ENCODE results near the gene ATF7IP.

DNA sequence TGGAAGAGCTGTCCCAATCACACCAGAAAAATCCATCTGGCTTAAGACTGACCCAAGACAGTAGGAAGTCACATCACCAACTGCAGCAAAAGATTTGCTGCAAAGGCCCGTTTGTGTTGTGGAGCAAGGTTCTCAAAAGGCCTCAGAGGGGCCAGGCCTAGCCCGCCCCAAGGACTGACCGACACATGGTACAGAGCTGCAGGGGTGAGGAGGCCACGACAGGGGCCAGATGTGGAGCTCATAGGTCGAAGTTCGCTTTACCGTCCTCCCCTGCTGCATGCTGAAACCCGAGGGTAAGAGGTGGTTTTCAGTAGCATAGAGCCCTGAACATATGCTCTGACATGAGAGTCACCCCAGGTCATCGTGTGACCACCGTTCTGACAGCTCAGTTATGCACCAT lies 166.7 kb downstream of the ATF7IP start:
- TF ChIP-seq, protein P1, sequence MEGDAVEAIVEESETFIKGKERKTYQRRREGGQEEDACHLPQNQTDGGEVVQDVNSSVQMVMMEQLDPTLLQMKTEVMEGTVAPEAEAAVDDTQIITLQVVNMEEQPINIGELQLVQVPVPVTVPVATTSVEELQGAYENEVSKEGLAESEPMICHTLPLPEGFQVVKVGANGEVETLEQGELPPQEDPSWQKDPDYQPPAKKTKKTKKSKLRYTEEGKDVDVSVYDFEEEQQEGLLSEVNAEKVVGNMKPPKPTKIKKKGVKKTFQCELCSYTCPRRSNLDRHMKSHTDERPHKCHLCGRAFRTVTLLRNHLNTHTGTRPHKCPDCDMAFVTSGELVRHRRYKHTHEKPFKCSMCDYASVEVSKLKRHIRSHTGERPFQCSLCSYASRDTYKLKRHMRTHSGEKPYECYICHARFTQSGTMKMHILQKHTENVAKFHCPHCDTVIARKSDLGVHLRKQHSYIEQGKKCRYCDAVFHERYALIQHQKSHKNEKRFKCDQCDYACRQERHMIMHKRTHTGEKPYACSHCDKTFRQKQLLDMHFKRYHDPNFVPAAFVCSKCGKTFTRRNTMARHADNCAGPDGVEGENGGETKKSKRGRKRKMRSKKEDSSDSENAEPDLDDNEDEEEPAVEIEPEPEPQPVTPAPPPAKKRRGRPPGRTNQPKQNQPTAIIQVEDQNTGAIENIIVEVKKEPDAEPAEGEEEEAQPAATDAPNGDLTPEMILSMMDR (IDR thresholded peaks at IDR 0.05 in 8 of 11, conservative IDR thresholded peaks at IDR 0.05 in 3 of 11), result no peak
- TF ChIP-seq POLR2A (IDR thresholded peaks at IDR 0.05), result no peak
